NCI-H2081 treated with DMSO at 0.1 percent for 48 hours (cell line): ENCODE measurements around the gene PSAPL1.

Experiments used
- DNase-seq: peaks from one replicate; lab custom pipeline; 2025; lab: John Stamatoyannopoulos, UW

The PSAPL1 gene

DNA sequence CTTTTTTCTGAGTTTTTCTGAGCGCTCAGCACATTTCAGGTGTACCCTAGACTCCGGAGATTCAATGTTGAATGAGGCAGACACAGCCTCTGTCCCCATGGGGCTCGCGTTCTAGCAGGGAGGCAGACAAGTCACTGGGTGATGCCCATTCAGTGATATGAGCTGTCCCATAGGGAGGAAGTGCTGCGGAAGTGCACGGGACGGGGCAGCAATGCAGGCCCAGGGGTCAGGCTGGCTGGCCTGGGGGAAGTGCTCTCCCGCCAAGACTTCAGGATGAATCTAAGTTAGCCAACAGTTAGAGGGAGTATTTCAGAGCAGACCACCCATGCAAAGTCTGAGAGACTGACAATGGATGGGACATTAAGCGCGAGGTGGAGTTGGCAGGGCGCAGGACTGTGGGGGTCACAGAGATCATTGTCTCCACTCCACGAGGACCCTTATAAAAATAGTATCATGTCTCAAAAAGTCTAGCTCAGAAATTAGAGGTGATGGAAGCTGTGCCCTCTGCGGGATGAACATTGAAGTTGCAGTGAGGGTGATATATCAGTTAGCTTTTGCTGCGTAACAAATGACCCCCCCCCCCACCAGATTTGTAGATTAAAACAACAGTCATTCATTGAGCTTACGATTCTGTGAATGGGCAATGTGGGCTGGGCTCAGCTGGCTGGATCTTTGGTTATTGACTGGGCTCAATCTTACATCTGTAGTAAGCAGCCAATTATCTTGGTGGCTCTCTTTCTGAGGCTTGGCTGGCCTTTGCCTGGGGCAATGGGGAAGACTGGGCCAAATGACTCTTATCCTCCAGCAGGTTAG lies 16.4 kb downstream of the PSAPL1 start:
- DNase-seq, result no peak

DNA sequence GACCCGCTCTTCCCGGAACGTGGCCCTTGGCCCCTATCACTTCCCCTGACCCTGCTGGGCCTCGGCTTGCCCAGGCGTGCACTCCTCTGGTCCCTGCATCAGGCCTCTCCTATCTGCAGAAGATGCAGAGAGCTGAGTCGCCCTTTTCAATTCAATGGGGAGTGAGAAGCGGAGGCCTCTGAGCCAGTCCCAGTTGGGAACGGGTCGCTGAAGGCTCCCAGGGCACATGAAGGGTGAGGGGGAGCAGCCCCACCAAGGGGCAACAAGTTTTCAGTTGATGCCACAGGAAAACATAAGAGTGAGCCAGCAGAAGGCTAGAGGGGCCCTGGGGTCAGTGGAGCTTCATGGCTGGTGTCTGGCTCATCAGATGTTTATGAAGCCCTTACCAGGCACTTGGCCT lies 17.1 kb downstream of the PSAPL1 start:
- no peak for DNase-seq

DNA sequence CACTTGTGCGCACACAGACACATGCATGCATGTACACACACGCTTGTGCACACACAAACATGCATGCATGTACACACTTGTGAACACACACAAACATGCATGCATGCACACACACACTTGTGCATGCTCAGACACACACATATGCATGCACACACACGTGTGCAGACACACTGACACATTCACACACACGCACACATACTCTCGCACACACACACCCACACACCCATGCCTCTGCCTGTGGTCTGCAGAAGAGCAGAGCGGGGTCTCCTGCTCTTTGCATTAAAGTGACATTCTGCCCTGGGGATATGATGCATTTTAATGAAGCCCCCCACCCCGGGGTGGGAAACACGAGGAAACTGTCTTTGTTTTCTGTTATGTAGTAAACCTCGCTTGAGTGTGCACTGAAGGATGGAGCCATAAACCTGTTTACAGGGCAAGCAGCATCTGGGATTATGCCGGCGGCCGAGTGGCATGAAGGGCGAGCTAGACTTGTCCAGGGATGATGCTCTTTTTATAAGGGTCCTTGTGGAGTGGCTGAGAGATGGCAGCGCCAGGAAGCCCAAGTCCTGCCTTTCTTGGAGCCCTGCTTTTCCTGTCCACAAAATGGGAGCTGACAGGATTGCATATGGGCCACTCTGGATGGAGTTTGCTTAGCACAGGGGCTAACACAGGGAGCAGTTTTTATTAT lies 17.8 kb downstream of the PSAPL1 start:
- DNase-seq, result no peak

DNA sequence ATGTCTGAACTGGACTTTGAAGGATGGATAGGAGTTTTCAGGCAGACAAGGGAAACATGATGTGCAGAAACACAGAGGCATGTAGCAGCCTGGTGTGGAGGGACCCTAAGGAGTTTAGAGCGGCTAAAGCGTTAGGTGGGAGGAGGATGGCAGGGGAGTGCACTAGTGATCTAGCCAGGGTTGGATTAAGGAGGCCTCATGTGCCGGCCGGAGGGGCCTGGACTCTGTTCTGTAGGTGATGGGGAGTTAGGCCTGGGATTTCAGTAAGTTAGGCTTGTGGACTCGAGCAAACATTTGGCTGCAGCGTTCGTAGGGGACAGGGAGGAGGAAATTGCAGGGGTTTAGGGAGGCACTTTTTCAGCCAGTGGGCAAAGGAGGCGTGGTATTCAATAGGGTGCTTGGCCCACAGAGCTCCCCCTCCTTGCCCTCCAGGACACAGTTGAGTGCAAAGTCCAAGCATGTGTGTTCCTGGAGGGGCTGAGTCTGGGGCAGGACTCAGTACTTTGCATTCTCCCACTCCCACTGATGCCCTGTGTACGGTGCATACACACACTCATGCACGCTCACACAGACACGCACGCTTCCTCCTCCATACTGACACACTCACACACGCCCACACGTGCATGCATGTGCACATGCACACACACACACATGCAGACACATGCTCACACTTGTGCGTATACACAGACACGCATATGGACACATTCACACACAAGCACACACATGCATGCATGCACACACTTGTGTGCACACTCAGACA lies 18.6 kb downstream of the PSAPL1 start:
- no peak for DNase-seq

DNA sequence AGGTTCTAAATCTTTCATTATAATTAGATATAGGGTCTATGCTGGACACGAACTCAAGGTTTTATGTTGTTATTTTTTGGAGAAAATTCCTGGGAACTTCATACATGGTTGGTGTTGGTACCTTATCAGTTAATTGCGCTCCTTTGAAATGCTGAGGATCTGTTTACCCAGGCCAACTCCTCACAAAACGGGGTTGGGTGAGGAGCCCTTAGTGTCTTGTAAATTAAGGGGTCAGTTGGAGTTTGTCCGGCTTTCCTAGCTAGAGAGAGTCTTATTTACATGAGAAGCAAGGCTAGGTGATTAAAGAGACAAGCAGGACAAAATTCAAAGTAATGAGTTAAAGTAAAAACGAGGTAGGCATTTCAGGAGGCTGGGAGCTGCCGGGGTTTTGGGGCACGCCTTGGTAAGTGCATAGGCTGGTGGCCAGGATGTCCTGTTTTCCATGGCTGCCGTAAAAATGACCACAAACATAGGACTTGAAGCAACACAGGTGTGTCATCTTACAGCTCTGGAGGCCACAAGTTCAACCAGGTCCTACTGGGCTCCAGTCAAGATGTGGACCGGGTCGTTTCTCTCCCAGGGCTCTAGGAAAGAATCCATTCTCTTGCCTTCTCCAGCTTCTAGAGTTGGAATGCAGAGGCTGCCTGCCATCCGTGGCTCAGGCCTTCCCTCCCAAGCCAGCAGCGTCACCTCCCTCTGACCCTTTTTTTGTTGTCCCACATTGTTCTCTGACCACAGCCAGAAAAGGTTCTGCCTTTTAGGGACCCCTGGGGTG lies 19.8 kb downstream of the PSAPL1 start:
- no peak for DNase-seq

DNA sequence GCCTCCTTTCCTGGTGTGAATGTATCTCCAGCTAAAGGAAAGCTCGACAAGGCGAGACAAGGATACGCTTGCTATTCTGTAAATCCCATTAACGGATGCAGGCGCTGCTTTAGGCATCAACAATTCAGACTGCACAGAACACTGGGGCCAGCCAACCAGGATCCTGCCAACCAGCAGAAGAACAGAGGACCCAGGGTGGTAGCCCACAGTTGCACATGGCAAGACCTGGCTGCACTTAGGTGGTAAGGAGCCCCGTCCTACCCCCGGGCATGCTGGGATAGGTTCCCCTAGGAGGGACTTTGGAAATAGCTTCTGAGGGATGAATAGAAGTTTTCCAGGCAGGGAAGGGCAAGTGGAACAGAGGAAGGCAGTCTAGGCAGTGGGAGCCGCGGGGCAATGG lies 20.7 kb downstream of the PSAPL1 start:
- no peak for DNase-seq

DNA sequence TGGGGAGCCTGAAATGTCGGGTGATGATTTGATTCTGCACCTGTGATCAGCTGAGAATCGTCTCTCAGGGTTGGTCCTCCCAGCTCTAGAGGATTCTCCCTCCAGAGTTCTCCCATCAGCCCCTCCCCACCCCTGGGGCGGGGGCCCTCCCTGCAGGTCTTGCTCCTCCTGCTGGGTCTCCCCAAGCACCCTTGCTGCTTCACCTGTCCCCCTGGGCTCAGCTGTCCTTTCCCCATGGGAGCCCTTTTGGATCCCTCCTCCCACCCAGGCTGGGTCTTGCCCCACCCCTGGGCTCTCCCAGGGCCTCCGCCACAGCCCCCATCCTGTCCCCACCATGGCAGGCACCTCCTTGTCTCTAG lies 22.2 kb downstream of the PSAPL1 start:
- DNase-seq, result no peak

DNA sequence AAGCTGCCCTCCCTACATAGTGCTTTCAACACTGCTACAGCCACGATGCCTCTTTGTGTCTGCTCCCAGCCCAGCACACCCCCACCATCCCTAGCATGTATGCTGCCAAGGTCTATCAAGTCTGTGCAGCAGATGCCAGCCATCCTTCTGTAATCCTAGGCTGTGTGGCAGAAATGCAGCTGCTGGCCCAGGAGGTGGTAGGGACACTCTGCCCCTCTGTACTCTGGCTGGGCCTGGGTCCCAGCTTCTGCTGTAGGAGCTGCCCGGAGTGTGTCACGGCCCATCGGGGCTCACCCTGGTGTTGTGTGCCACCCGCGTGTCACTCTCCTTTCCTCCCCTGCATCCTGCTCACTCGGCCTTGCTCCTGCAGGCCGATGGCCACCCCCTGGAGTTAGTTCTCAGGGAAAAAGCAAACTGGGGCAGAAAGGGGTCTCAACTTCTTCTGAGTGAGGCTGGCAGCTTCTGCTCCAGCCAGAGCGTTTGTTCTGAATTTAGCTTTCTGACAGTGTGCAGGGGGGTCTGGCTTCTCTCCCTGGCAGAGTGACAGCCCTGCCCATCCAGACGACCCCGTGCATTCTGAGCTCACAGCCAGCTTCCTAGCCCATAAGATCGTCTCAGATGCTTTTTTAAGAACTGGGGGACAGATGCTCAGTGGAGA lies 22.7 kb downstream of the PSAPL1 start:
- no peak for DNase-seq

DNA sequence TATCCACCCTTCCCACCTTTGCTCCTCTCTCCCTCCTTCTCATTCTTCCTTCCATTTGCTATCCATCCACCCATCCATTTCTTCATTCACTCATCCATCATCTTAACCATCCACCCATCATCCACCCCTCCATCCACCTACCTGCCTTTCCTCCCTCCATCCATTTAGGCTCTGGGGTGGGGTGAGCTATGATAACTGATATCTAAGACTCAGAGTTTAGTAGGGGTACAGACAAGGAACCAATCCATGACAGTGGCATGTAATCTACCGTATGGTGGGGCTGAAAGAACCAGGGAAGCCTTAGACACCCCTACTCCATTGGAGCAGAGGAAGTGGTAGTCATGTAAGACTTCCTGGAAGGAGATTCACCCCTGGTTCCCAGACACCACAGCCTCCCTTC lies 23.2 kb downstream of the PSAPL1 start:
- no peak for DNase-seq

DNA sequence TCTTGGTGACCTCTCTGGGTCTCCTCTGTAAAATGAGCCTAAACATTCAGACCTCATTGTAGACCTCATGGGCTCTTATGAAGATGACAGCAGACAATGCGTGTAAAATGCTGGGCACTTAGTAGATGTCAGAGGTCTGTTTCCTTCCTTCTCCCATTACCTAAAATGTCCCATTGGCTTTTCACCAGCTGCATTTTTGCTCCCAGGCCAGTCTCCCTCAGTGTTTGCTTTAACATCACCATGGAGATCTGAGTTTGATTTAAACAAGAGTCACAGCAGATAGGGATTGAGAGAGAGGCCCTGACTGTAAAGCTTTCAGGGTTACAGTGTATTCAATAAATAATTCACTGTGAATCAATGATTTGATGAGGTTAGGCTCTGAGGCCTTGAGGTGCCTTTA lies 24.3 kb downstream of the PSAPL1 start:
- DNase-seq, result no peak

DNA sequence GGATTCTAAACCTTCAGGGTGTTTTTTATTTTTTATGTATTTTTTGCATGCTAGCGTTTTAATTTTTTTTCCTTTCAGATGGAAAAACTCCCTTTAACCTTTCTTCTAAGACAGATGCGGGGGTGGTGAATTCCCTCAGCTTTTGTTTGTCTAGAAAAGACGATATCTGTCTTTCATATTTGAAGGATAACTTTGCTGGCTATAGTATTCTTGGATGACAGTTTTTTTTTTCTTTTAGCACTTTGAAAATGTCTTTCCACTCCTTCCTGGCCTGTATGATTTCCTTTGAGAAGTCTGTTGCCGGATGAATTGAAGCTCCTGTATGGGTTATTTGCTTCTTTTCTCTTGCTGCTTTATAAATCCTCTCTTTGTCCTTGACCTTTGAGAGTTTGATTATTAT lies 26.6 kb downstream of the PSAPL1 start:
- no peak for DNase-seq

DNA sequence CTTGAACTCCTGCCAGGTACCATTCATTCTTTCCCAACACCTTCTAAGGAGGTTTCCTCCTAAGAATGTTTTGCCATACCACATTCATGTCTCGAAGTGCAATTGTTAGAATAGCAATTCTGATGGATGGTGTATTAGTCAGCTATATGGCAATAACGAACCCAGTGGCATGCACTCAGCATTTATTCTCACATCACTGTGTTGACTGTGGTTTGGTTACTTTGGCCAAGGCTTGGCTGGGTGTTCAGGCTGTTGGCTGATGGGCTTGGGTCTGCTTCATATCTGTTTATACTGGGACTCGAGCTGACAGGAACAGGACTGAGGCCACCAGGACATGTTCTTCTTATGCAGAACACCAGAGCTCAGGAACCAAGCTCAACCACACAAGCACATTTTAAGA lies 31.7 kb downstream of the PSAPL1 start:
- DNase-seq, result no peak

DNA sequence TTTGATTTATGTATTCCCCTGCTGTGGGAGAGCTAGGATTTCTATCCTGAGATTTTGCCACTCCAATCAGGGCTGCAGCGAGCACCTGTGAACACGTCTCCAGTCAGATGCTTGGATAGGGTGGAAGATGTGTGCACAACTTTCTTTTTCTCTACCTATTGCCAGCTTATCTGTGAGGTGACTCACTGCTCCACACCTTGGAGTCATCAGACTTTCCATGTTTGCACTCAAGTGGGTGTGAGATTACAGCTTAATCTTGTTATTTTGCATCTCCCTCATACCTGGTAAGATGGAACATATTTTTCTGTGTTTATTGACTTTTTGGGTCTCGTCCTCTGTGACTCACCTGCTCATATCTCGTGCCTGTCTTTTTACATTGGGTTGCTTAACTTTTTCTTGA lies 32.2 kb downstream of the PSAPL1 start:
- DNase-seq, result no peak

DNA sequence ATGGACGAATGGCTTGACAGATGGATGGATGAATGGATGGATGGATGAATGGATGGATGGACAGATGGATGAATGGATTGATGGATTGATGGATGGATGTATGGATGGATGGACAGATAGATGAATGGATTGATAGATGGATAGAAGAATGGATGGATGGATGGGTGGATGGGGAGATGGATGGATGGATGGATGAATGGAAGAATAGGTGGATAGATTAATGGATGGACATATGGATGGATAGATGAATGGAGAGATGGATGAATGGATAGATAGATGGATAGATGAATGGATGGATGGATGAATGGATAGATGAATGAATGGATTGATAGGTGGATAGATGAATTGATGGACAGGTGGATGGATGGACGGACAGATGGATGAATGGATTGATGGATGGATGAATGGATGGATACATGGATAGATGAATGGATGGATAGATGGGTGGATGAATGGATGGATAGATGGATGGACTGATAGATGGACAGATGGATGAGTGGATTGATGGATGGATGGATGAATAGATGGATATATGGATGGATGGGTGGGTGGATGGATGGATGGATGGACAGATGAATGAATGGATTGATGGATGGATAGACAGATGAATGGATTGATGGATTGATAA lies 33.9 kb downstream of the PSAPL1 start:
- no peak for DNase-seq

DNA sequence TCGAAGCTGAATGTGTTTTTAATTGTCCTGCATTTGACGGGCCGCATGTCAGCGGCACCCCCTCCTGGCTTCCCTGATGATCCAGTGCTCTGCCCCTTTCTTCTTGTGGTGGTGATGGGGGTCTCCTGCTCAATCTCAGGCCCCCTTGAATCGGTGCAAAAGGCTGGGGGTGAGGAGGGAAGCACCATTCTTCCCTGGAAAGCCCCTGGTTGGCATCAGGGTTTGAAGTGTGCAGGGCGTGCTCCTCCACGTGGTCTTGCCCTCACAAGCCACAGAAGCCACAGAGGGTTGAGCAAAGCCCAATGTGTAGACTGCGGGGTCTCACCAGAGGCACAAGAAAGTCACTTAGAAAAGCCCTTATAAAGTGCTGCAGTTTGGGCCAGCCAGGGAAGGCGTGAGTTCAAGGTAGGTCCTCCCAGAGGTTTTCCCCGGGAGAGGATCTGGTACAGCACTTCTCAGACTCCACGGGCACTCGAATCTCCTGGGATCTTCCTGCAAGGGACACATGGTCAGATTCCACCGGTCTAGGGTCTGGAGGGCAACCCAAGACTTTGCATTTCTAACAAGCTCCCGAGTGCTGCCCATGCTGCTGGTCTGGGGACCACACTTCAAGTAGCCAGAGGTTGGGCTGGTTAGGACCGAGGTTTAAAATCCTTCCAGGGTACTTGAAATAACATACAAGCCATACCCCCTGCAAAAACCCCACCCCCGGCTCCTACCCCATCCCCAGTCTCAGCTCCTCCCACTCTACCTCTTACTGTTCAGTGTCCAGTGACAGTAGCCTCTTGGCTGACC lies 35.1 kb downstream of the PSAPL1 start:
- DNase-seq, result no peak

DNA sequence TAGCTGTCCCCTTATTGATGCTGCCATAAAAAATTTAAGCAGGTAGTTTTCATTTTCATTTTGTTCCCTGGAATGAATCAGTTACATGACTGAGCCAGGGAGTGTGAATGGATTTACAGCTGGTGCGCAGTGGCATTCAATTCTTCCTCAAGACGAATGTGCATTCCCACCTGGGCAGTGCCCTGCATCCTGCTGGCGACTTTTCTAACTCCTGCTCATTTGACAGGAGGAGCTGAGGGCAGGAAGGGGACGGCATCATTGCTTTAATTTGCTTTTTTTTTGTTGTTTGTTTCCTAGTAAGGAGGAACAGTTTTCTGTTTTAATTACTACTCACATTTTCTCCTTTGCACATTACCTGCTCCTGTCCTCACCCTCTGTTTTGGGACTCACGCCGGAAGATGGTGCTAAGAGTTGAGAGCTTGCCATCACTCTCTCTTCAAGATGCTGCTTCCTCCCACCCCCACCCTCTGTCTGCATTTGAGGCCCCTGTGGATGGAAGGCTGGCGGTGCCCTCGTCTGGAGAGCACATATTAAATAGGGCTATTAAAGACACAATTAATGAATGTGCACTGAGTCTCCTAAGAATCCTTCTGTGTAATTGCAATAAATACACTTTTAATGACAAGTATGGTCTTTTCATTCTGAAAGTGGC lies 35.8 kb downstream of the PSAPL1 start:
- DNase-seq, result no peak

DNA sequence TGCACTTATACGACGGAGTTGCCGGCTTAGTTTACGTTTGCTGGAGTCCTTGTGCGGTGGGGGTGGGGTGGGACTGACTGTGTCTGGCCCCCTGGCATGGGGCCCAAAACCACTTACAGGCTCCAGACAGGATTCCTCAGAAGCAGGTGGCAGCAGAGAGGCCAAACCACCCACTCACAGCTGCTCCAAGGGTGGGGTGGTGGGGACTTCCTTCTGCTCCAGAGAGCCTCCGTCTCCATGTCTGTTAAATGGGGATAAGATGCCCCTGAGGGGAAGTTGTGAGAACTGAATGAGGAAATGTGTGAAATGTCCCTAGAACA lies 36.7 kb downstream of the PSAPL1 start:
- DNase-seq, result no peak

DNA sequence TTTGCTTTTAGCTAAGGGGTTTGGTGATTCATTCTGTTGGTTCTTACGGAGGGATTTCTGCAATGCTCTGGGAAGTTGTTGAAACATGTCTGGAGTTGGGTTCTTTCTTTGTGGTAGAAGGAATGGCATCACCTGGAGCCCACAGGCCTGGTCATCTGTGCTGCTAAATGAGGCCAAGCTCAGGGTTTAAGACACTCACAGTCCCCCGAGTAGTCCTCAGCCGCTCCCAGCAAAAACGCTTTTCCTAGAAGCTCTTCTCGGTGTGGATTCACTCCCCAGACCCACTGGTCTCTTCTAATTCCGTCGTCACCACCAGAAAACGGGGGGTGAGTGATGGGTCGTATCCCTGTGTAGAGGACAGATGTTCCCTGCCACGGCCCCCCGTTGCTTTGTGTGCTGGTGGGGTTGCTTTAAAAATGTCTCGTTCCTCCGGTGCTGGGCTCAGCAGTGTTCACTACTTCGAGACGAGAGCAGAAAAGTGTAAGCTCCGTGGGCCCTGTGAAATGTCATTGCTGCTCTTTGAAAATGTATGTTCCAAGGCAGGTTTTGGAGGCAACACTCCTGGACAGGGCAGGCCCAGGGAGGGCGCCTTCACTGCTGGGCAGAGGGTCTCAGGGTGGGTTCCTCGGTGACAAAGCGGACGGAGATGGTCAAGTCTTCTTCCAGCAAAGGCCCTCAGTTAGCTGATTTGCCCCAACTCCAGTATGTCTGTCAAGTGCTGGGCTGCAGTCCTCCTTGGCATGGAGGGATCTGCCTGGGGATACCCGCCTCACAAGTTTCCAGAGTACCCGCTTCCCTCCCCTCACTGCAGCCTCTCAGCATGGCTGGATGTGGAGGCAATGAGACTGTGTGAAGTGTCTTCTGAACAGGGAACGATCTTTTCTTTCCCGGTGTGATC lies 37.3 kb downstream of the PSAPL1 start:
- no peak for DNase-seq
